T47D (cell line): ENCODE data around the gene ST13.
A peak's percentile ranks its signal among the peaks of the same experiment; 100 is the strongest.
"Not testable (repeated sequence)": the region's sequence is repeated elsewhere in the genome, so short reads cannot be mapped to it uniquely, and the experiment has no call there.

Experiments used
- DNase-seq, 2 experiments: peaks; one replicate each; pipeline versions ENCODE4 v3.0.0 to v3.0.0-alpha.2; 2011 to 2012; ENCODE audit warnings: low read depth in 1 of 2, low spot score in 1 of 2
- JUND ChIP-seq: IDR thresholded peaks from 2 replicates; pipeline ENCODE4 v1.6.1; 2012; ENCODE audit warnings: low read depth
- in situ Hi-C: cut with HindIII; loops from 2 replicates; pipeline ENCODE4 v1.10.0; 2016; ENCODE audit warnings: low sequenced_read_pairs, low pct_unique_long_range_greater_than_20kb

The ST13 gene

GRCh38 chr22:40826984-40827741 is 29.3 kb downstream of the ST13 start:
- DNase-seq = no peak
- TF ChIP-seq JUND = no peak
- in situ Hi-C loops = no loop called here

GRCh38 chr22:40826292-40826691 is 30.1 kb downstream of the ST13 start:
- in situ Hi-C loops, DNase-seq: not testable (repeated sequence)

- TF ChIP-seq JUND = no peak
- in situ Hi-C loops = no loop called here
- DNase-seq = no peak
These were observed 33.0 kb downstream of the ST13 start for GRCh38 chr22:40823426-40823825.

GRCh38 chr22:40819599-40820140 is 36.8 kb downstream of the ST13 start:
- TF ChIP-seq JUND = no peak
- in situ Hi-C loops = no loop called here
- peak in 1 of 2 experiments; percentile 6 for DNase-seq

- DNase-seq = peak; percentile 60 to 91
- in situ Hi-C loops = no loop called here
- TF ChIP-seq JUND = no peak
These were observed 37.5 kb downstream of the ST13 start, which contains the start of gene SLC25A17 for GRCh38 chr22:40818747-40819598. Gene SLC25A17, minus strand, starts transcription at chr22:40819346. Its CDS starts 98 bp downstream, at chr22:40819248.

- no peak for TF ChIP-seq JUND
- no peak for DNase-seq
- in situ Hi-C loops = no loop called here
These were observed 38.2 kb downstream of the ST13 start for GRCh38 chr22:40818192-40818746.

- in situ Hi-C loops = no loop called here
- TF ChIP-seq JUND = no peak
- no peak for DNase-seq
These were observed 38.7 kb downstream of the ST13 start for GRCh38 chr22:40817737-40818136.

- in situ Hi-C loops = no loop called here
These were observed 42.5 kb downstream of the ST13 start for GRCh38 chr22:40813912-40814315.

GRCh38 chr22:40808018-40808841 is 48.2 kb downstream of the ST13 start:
- in situ Hi-C loops = no loop called here
- no peak for TF ChIP-seq JUND
- DNase-seq = no peak

More at GRCh38 chr22:40813912-40814315, 42.5 kb downstream of the ST13 start:
- DNase-seq = no peak
- no peak for TF ChIP-seq JUND

- TF ChIP-seq JUND = no peak
- no peak for DNase-seq
- in situ Hi-C loops = no loop called here
These were observed 49.7 kb downstream of the ST13 start for GRCh38 chr22:40806711-40807110.

- no peak for TF ChIP-seq JUND
- in situ Hi-C loops = no loop called here
- DNase-seq = peak in 1 of 2 experiments; percentile 24
These were observed 50.7 kb downstream of the ST13 start for GRCh38 chr22:40805699-40806203.

- TF ChIP-seq JUND = no peak
- no peak for DNase-seq
- in situ Hi-C loops = no loop called here
These were observed 51.2 kb downstream of the ST13 start for GRCh38 chr22:40805239-40805638.
